ENCODE results near the gene DOCK8.

Gene DOCK8

GRCh38 chr9:306907-307306 lies 92.2 kb downstream of the DOCK8 start:
- DNase-seq (ENCODE audit: low read depth): no peak

DNA sequence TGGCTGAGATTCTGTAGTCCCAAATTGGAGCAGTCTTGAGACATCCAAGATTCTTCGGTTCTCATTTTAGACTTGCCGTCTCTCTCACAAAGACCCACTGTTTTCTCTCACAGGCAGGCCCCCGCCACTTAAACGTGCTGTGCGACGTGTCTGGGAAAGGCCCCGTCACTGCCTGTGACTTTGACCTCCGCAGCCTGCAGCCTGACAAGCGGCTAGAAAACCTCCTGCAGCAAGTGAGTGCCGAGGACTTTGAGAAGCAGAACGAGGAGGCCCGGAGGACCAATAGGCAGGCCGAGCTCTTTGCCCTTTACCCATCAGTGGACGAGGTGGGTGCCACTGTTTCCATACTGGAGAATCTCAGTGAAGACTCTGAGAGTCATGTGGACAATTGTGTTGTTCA lies 97.2 kb downstream of the DOCK8 start:
- DNase-seq (ENCODE audit: low read depth): no peak

DNA sequence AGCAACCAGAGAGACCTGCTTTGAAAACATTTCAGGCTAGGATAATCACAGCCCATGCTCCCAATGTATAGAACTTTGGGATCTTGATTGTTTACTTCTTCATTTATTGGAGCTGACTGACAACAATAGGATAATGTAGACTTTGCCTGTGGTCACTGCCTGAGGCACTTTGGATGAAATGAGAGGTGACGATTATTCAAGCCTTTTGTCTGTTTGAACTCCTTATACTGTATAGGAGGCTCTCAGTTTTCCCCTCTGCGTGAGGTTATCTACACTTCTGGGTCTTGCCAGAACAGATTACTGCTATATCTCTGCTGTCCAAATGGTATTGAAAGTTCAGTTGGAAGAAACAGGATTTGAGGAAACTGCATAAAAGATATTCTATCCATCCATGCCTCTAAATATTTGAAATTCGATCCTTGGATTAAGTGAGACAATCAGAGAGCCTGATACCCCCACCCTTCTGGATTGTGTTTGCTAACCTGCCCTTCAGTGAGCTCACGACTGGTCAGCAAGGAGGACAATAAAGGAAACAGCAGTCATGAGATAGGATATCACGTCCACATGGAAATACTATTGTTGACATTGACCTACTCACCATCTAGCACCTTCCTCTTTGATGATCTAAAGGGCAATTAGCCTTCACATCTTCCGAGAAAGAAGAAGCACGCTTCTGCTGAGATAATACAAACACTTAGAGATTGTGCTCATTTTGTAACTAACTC lies 98.1 kb downstream of the DOCK8 start:
- DNase-seq (ENCODE audit: low read depth): no peak

DNA sequence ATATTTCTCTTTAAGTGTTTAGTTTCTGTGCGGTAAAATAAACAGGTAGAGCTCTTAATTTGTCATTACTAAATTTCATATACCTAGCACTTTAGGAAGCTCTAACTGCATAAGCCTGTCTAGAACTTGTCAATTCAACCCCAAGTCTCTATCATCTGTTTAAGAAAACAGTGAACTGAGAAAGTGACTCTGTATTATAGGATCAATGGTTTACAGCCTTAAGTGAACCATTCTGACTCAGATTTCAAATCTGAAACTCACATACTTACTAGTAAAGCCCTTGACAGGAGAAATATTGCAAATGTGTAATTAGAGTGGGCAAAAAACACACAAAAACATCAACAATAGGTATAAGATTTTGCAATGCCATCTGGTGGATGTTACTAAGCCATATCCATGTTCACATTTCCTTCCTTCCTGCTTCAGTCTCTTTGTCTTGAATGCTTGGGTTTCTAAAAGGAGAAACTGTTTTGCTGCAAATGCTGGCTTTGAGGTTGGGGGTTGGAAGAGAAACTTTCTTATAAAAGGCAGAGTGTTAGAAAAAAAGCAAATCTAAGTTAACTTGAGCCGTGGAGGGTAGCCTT lies 101.8 kb downstream of the DOCK8 start:
- no peak for DNase-seq (ENCODE audit: low read depth)

GRCh38 chr9:318646-319045 lies 104.0 kb downstream of the DOCK8 start:
- no peak for DNase-seq (ENCODE audit: low read depth)

- DNase-seq (ENCODE audit: low read depth): no peak
Measured at GRCh38 chr9:324971-325370, 110.3 kb downstream of the DOCK8 start.

- DNase-seq (ENCODE audit: low read depth): no peak
Measured at GRCh38 chr9:326667-327066, 112.0 kb downstream of the DOCK8 start.

DNA sequence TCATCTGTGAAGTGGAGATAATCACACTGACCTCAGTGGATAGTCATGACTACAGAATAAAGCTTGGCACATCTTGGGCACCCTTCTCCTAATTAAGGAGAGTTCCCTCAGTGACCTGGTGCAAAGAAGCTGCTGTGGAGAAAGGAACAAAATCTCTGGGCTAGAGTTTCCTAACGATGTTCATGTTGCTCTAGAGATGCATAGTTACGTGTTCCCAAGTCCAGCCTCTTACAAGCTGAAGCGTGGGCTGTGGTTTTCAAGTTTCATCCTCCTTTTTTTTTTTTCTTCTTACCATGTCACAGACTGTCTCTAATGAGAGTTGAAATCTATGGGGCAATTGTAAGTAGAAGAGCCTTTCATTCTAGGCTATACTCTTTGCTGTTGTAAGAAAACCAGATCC lies 113.8 kb downstream of the DOCK8 start:
- DNase-seq (ENCODE audit: low read depth): no peak

DNA sequence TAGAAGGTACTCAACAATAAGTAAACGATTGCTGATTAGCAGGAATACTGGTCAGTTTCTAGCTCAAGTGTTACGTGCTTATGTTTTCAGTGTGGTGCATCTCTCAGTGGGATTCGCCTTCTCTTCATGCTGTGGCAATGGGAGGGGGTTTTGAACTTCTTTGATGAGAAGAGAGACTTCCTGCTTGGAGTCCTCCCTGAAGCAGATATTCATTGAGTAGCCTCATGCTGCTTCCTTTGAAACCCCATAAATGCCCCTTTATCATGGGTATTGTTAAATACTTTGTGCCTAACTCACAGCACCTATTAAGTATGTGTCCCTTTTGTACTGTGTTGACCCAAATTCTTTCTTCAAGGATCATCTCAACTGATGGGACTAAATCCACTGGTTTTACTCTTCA lies 116.5 kb downstream of the DOCK8 start:
- no peak for DNase-seq (ENCODE audit: low read depth)

DNA sequence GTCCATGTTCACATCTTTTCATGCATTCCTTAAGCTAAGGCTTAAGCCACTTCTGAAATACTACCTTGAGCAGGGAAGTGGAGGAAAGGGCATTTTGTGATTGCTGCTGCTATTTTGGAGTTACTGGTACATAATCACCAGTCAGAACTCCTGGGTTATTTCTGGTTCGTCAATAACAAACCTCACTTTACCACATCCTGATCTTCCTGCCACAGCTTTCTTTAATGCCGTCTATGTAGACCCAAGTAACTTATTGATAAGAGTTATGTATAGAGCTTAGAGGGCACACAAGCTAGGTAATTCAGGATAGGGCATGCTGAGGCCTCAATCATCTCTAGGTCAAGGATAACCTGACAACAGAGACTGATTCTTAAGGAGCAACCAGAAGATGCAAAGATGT lies 120.7 kb downstream of the DOCK8 start:
- DNase-seq (ENCODE audit: low read depth): no peak

- DNase-seq (ENCODE audit: low read depth): no peak
Measured at GRCh38 chr9:336039-336438, 121.4 kb downstream of the DOCK8 start.

DNA sequence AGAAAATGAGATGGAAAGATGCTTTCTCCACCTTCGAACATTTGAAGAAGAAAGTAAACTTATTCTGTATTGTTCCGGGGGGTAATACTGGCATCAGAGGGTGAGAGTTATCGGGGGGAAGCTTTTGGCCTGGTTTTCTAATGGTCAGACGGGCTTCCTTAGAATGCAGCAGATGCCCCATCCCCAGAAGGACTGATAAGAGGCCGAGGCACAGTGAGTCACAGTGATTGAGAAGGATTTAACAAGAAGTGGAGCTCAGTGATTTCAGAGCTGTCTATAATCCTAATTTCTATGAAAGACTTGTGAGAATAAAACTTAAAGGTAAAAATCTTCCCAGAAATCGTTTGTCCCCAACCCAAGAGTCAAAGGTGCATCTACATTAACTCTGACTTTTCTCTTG lies 123.9 kb downstream of the DOCK8 start:
- DNase-seq (ENCODE audit: low read depth): no peak

GRCh38 chr9:341634-342421 lies 127.2 kb downstream of the DOCK8 start:
- DNase-seq (ENCODE audit: low read depth): no peak

DNA sequence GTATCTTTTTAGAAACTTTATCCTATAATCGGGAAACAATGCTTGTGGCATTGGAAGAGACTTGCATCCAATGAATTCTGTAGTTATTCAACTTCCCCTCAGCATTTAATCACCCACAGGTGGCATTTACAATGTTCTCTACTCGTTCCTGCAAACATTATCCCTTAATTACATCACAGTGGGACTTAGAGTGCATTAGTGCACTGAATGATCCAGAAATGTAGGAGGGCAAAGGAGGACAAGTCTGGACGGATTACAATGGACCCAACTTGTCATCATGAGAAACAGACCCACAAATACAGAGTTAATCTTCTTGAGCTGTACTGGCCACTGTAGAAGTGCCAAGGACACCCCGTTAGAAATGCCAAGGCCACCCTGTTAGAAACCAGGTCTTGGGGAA lies 129.1 kb downstream of the DOCK8 start:
- DNase-seq (ENCODE audit: low read depth): no peak

DNA sequence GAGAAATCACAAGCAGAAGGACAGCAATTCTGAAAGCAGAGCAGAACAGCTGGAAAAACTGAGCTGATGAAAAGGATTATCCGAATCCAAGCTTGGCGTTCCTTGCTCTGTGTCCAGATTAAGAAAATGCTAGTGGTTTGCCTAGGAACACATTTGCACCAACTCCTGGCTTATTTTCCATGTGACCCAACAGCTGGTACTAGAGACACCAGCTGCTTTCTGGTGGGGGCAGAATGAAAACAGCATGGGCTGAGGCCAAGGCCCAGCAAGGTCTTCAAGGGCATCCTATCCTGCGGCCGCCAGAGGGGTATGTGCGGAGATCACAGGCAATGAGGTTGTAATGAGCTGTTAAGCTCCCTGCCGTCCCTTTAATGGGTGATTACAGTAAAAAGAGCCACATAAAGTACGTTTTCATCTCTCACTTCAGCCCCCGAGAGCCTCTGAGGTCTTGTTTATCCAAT lies 131.5 kb downstream of the DOCK8 start:
- no peak for DNase-seq (ENCODE audit: low read depth)

DNA sequence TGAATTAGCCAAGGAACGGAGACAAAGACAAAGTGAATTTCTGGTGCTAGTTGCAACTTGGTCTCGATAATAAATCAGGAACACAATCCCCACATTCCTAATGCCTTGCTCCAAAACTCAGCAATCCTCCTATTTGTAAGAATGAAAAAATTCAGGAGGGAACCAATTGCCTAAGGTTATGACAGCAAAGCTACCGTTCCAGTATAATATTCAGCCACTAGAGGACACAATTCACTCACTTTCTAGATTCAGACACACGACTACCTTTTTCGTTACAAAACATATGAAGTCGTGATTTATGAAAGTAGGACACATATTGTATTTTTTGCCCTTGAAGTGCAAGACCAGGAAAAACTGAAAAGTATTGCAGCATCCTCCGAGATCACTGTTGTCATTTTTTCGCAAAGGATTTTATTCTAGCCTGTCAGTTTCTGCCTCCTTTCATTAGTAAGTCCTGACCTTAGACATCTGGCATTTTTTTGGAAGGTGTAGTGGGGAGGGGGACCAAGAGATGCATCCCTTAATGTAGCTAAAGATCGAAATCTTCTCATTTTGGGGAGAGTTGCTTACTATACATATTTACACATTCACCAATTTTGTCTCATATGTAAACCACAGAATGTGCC lies 133.1 kb downstream of the DOCK8 start:
- DNase-seq (ENCODE audit: low read depth): peak; percentile 40

DNA sequence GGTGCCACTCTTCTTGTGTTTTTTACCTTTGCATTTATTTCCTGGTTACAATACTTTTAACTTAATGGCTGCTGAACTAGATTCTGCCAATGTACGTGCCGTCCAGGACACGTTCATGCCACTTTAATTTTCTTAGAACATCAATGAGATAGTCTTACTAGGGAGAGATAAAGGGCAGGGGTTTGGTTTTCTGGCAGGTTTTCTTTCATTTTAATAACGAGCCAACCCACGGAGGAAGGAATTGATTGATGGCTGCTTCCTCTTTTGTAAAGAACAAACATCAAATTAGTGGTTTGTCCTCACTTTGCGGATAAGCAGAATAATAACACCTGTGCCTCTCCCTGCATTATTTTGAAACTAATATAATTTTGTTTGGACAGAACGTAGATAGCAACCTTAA lies 135.7 kb downstream of the DOCK8 start:
- no peak for DNase-seq (ENCODE audit: low read depth)

DNA sequence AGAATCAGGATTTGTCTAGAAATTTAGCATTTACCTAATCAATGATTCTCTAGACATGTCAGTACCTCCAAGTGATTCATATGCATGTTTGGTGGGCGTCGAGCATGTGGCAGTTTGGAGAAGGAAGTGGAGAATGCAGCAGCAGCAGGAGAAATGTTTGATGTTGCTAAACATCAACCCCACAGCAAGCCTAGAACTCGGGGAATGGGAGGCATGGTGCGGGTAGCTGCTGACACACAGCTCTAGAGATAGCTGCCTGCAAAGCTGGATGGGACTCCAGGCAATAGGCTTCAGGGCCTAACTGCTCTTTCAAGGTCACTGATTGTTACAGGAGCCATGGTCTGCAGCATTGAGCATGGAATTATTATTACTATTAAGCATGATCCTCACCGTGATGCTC lies 137.3 kb downstream of the DOCK8 start:
- DNase-seq (ENCODE audit: low read depth): no peak

DNA sequence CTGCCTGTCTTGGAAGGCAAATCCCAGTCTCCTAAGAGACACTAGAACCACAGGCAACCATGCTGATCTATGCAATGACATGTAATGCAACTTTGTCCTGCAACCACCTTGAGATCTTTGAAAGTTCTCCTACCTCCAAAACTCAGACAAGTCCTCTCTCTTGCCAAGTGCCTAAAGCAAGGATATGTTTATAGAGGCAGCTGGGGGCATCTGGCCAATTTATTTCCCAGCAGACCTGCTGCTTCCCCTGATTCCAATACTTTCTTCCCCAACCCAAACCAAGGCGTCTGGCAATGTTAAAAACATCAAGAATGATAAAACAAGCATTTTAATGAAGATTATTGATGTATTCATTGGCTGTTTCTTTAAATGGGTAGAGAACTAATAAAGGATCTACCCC lies 138.4 kb downstream of the DOCK8 start:
- no peak for DNase-seq (ENCODE audit: low read depth)

DNA sequence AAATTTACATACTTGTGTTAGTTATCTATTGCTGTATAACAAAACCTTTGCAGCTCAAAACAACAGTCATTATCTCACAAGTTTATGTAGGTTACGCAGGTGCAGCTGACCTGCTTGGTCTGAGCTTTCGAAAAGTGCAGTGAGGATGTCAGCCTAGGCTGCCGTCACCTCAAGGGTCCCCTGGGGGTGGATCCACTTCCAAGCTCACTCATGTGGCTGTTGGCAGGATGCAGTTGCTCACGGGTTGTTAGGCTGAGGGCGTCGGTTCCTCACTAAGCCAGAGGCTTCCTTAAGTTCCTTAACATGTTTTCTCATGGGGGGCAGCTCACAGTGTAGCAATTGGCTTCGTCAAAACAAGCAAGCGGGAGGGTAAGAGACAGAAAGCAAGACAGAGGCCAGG lies 139.8 kb downstream of the DOCK8 start:
- DNase-seq (ENCODE audit: low read depth): no peak

- no peak for DNase-seq (ENCODE audit: low read depth)
Measured at GRCh38 chr9:357560-357959, 142.9 kb downstream of the DOCK8 start.

GRCh38 chr9:362561-363273 lies 148.1 kb downstream of the DOCK8 start:
- no peak for DNase-seq (ENCODE audit: low read depth)

All from EH (cell line).